HG03045 (cell line): Measurements from ENCODE around the gene TNIP1.

Experiments
- ATAC-seq: cut with Tn5 transposase; IDR thresholded peaks from one replicate; pipeline ENCODE4 v1.9.1; 2021; ENCODE audit warnings: mild to moderate bottlenecking, moderate library complexity; ENCODE audit not compliant: unreplicated experiment

Gene TNIP1

DNA sequence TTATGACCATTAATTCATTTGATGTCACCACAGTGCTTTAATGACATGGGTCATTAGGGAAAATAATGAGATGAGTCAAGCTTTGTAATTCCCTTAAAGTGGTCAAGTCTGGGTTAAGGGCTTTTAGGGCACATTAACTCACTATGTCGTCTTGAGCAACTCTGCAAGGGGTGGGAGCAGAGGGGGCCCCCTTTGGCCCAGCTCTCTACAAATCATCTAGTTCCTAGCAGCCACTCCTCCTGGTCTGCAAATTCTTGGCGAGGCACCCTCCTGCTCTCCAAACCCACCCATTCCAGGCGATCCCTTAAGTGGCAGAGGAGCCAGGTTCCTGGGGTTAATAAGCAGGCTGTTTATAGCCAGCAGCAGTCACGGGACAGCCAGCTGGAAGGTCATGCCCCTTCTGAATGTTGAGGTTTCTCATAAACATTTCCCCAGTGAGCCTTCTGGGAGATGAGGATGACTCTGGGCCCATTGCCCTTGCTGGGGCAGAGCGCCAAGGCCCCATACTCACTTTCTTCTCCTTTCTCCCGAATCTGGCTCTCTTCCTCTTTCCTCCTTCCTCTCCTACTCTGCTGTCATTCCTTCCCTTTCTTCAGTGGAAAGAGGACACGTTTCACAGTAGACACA is 74.8 kb downstream of the TNIP1 start:
- ATAC-seq, result no peak

DNA sequence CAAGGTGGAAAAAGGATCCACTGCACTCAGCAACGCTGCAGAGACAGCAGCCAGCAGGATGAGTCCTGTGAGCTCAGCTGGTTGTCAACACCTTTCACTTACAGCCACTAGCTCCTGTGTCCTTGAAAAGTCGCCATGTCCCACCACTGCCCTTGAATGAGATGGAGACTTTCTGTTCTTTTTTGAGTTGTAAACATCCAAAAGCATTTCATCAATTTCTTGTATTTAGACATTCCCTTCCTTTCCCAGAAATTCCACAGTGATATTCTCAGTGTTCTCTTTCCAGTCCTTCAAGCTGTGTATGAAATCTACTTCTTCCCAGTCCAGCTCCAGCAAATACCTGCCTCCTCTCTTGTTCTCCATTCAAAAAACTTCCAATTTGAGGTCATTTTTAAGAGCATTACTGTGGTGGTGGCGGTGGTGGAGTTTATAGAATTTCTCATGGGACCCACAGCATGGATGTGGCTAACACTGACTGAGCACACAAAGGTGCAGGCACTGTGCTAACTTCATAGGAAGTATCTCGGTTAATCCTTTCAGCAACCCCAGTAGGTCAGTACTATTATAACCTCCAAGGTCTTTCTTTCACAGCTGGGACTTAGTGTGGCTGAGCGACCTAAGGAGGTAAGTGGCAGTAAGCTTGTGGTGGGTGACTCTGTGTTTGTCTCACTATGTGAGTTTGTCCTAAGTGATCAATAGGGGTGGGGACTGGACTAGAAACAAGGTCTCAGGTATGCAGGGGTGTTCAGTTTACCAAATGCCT is 75.5 kb downstream of the TNIP1 start:
- no peak for ATAC-seq

DNA sequence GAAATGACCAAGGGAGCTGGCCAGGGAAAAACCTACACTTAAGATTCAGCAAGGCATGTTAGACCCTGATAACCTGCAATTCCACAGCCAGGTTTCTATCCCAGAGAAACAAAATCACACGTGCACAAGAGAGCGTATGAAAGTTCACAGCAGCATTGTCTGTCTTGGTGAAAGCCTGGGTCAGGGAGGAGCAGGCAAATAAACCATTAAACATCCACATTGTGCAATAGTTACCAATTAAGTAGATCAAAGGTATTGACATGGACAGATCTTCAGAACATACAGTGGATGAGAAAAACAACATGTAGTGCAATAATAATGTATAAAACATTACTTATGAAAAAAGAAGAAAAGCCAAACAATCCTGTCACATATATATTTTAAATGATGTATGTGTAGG is 76.3 kb downstream of the TNIP1 start:
- ATAC-seq, result no peak

DNA sequence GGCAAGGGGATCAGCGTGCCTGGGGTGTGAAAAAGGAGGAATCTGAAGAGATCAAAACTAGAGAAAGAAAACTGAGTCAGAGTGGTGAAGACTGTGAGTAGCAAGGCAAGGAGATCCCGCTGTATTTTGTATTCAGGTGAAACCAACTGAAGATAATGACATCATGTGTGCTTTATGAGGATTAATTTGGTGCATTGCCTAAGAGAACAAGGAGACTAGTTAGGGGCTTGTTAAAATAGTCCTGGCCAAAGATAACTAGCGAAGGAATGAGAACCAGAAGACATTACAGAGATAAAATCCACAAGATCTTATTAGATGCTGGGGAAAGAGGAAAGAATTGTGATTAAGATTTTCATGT is 77.4 kb downstream of the TNIP1 start:
- ATAC-seq, result no peak

DNA sequence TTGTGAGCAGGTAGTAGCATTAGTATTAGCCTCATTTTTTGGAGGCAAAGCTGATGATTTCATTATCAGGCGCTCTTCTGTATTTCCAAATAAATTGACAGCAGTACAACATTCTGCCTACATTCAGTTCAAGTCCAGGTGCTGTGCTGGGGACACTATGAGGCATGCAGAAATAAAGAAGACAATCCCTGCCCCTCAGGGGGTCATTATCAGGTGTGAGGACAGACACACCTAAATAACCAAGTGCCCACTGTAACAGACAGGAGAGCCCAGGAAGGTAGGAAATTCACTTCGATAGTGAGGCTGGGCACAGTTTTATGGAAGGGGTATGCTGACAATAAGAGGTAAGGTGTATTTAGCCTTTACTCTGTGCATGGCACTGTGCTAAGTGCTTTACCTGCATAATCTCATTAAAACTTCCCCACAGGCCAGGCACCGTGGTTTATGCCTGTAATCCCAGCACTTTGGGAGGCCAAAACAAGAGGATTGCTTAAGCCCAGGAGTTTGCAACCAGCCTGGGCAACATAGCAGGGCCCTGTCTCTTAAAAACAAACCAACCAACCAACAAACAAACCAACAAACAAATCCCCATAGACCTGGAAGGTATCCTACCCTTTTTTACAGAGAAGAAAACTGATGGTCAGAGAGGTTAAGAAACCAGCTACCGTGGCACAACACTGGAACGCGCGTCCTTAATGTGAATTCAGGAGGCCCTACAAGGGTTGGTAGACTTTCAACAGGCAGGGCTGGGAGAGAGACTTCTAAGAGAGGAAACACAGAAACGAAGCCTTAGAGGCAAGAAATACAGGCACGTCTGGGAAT is 77.9 kb downstream of the TNIP1 start:
- ATAC-seq, result no peak

DNA sequence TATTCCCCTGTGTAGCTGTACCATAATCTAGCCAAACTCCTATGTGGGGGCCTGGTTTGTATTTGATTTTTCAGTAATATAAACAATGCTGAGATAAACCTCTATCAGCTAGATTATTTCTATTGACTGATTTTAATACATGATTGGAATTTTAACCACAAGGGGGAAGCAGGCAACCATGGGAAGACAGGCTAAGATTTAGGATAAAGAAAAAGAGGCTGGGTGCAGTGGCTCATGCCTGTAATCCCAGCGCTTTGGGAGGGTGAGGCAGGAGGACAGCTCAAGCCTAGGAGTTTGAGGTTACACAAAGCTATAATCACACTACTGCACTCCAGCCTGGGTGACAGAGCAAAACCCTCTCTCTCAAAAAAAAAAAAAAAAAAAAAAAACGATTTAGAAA is 78.6 kb downstream of the TNIP1 start:
- ATAC-seq, result no peak

DNA sequence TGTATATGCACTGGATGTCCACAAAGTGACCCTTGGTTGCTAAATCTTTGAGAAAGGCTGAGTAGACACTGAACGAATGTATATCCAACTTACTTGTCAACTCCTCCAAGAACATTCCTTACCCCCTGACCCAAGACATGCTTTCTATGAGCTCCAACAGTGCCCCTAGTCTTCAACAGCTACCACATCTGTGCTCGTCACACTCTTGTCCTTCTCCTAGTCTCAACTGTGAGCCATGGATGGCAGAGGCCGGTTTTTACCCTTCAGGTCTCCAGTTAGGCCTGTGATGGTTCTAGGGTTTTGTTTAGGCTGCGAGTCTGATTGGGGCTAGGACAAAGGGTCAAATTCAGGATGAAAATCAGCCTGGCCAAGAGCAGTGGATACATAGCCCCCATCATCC is 79.4 kb downstream of the TNIP1 start:
- ATAC-seq, result no peak

DNA sequence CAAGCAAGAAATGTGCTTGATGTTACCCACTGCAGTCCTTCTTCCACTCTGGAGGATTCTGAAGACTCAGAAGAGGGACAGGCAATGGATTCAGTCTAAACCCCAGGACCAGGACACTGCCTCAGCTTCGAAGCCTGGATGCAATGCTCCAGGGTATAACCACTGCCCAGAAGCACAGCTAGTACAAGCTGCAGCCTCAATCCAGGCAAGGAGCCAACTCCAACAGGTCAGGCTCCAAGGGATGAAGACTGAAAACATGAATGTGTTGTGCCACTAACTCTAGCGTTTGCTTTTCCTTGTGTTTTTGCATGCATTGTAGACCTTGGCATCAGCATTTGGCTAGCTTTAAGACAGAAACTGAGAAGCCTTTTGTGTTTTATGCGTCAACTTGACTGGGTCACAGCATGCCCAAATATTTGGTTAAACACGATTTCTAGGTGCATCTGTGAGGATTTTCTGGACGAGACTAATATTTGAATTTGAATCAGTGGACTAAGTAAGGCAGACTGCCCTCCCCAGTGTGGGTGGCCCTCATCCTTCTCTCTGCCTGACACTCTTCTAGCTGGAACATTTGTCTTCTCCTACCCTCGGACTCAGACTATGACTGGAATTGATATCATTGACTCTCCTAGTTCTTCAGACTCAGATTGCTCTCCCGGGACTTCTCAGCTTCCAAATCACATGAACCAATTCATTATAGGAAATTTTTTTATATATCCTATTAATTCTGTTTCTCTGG is 81.0 kb downstream of the TNIP1 start:
- ATAC-seq, result no peak

DNA sequence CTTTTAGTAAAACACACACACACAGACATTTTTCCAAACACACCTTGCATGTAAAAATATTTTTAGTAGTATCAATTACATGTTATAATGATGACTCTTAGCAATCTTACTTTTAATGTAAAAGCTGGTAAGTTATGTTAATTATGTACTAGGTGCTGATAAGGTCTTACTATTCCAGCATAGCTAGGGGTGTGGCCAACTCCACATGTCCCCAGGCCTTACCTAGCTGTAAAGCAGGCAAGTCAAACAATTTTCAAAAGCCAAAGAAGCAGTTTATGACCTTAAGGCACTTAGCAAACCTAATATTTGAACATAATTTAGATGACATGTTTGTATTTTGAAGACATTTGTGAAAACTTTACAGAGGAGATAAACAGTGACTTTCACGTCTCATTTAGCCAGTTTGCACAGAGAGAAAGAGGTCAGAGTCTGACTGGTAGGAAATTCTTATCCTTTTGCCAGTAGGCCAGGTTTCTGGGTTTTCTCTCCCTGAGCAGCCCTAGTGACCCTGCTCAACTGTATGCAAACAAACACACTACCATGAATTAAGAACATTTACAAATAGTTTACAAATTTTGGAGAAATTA is 86.9 kb downstream of the TNIP1 start:
- ATAC-seq, result no peak

DNA sequence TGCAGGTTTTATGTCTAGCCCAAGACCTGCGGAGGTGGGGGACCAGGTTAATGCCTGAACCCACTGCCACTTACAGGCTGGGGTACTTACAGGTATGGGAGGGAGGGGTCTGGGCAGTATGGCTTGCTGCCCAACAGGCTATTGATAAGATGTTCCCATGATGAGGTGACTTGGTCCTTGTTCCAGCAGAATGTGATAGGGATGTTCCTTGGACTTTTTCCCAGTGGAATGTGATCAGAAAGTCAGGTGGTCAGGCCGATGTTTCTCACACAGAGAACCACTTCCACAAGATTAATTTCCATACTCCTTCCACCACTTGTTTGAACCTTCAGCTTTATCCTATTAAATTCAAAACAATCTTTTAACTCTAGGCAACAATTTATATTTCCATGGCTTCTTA is 87.4 kb downstream of the TNIP1 start:
- ATAC-seq, result no peak

DNA sequence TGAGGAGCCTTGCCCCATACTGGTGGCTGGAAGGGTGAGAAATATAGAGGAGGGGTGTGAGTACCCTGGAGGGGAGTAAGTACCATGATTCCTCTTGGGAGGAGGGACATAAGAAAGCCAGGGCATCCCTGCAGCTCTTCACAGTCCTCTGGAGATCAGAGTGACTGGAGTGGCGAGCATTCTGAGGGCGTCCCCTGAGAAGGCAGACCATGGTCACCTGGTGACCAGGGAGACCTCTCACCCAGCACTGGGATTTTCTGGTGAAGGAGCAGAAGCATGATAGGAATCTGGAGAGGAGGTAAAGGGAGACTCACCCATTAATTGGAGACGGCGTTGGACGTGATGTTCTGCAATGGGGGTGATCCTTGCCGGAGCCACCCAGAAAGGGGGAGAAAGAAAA is 88.1 kb downstream of the TNIP1 start:
- ATAC-seq, result no peak

DNA sequence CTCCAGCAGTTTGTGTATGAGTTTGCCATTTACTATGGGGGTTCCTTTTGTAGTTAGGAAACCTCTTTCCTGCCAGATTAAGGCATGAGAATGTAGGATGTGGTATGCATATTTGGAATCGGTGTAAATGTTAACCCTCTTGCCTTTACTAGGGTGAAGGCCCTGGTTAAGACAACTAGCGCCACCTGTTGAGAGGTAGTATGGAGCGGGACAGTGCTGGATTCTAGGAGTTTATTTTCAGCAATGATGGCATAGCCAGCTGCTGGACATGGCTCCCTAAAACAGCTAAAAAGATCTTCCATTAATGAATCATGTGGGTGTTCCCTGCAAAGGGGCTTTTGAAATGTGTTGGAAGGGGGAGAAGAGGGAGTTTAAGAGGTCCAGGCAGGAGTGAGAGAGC is 91.1 kb downstream of the TNIP1 start:
- ATAC-seq, result no peak

DNA sequence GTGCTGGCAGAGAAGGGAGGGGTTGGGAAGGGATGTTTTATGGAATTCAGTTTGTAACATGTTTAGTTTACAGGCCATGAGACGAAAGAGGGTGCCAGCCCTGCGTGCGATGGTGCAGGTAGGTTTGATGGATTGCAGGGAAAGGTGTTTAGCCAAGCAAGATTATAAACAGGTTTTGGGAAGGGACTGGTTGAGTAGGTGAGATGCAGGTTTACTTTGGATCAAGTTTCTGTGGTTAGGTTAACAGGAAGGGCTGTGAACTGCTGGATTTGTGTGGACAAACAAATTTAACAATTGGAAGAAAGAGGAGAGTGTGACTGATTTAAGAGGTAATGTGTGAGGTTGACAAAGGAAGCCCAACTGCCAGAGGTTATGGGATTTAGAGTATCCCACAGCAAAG is 93.1 kb downstream of the TNIP1 start:
- ATAC-seq, result no peak
